Lung microvascular endothelial cell (primary cell): ENCODE measurements around the gene NFKB2. TPM values are rescaled to one million over a fixed set of nuclear protein-coding genes. Genes with fewer than 3 reads are reported as not detected.

Experiments
- DNase-seq, 2 donors: peaks; one replicate each; pipeline versions ENCODE4 v3.0.0 to v3.0.0-alpha.2; 2010; ENCODE audit warnings: low read depth in 2 of 2
- total RNA-seq: library from RNA; depleted of rRNA; stranded (reverse); fragments of >200 nt; gene quantifications from 2 replicates; pipeline ENCODE4 v1.2.1, GENCODE V29; 2014

The NFKB2 gene
- total RNA-seq, 1 donor from 2014 or later: 16.9 TPM

DNA sequence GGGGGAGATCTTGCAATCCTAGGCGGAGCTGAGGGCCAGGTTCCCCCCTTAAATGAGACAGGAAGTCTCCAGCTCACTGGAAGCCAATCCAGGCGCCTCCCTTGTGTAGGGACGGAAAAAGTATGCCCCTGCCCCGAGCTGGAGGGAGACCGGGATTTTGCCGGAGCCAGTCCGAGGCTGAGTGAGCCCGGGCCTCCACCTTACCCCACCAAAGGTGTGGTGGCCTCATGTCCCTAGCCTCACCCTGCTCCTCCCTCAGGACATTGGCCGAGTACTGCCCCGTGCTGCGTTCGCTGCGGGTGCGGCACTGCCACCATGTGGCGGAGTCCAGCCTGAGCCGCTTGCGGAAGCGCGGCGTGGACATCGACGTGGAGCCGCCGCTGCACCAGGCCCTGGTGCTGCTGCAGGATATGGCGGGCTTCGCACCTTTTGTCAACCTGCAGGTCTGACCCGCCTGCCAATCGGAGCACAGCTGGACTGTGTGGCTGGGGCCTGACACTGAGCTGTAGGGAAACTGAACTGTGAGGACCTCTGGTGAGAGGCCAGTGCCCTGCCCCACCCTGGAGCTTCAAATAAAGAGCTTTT, 27.1 kb downstream of the NFKB2 start:
- DNase-seq: peak; percentile 83 to 88

DNA sequence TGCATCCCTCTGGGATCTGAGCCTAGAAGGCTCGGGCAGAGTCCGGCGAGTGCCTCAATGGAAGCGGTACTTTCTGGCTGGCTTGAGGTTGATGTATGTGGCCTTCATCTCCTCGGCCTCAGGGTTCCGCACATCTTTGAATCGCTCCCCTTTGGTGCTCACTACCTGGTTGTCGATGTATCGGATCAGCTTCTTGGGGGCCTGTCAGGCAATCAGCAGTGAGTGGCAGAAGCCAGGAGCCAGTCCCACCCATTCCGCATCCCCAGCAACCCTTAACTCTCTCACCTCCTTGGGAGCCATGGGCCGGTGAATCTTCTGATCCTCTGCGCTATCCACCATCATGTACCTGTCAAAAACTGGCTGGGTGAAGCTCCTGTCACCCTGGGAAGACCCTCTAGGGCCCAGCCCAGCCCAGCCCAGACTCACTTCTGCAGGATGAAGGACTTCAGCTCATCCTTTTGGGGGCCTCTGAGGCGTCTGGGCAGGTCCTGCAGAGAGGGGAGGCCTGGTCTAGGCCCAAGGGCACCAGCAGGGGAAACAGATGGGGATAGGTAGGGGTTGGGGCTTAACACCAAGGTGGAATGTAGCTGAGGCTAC, 28.0 kb downstream of the NFKB2 start:
- DNase-seq: no peak

DNA sequence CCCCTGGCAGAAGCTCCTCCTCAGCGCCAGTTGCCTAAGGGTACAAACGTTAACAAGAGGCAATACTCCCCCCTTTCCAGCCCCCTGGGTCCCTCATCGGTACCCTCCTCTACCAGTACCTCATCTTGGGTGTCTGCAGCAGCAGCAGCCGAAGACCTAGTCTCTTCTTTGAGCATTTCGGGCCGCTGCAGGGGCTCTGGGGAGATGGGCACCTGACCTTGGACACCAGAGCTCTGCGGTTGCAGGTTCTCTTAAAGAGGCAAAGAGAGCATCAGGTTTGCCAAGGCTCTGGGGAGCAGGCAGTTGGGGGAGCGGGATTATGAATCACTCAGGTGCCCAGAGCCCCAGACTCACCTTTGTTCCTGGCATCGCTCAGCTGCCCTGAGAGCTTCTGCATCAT, 28.6 kb downstream of the NFKB2 start:
- no peak for DNase-seq

- DNase-seq: no peak
Observed at GRCh38 chr10:102424916-102425315, 29.4 kb downstream of the NFKB2 start.

DNA sequence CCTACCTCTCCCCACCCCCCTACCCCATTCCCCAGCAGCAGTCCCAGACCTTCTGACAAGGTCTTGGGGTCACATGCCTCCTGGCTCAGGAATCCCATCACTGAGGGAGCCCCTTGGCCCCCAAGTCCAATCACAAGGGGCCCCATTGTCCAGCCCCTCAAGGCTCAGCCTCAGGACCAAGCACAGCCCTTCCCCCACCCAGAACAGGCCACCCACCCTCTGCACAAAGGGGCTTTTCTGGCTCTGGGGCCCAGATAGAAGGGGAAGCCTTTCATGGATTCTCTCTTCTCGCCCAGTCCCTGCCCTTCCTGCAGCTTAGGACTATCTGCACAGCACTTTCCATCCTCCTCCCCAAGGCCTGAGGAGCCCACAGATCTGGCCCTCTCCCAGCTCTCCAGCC, 29.9 kb downstream of the NFKB2 start:
- no peak for DNase-seq

DNA sequence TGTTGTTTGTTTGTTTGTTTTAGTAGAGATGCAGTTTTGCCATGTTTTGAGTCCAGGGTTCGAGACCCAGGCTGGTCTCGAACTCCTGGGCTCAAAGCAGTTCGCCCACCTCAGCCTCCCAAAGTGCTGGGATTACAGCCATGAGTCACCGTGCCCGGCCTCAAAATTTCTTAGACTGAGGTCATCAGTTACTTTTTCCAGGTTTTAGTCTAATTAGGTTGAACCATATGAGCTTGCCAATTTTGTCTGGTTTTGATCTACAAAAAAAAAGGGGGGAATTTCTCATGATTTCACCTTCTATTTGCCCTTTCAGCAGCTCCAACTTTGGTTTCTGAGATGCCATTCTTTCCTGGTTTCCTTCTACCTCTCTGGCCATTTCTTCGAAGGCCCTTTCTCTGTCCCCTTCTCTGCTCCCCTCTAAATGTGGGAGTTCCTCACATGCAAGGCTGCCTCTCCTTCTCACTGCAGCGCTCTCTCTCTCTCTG, 31.3 kb downstream of the NFKB2 start:
- no peak for DNase-seq

- DNase-seq: no peak
Observed at GRCh38 chr10:102429468-102429867, 34.0 kb downstream of the NFKB2 start.

- no peak for DNase-seq
Observed at GRCh38 chr10:102431452-102432124, 36.1 kb downstream of the NFKB2 start.

DNA sequence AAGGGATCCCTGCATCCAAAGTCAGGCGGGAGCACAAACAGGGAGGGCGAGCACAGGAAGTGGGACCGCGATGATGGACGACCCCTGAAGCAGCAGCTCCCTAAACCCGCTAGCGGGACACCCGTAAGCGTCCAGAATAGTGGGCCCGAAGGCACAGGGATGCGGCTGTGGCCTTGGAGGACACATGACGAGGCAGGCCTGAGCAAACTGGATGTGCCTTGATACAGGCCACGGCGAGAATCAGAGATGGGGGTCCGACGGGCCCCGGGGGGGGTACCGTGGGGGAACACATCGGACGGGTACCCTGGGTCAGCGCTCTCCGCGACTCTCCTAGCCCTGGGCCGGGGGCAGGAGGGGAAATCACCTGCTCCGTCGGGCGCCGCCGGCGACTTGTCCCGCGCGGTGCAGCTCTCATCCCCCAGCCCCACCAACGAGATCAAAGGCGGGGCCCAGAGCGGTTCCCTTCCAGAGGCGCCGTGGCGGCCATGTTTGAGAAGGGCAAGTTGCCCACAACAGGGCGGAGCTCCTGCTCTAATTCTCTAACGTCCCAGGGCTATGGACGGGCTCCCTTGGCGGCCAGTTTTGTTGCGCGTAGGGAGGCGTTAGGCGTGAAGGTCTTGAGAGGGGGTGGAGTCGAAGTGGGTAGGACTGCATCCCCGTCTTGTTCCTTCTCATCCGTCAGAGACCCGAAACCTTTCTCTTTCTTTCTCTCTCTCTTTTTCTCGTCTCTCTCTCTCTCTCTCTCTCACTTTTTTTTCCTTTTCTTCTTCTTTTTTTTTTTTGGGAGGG, 36.9 kb downstream of the NFKB2 start, which contains the start of gene CUEDC2:
CUEDC2 (minus strand) TSS at position 413 of the 789 bp plus-strand sequence. CDS start 7,386 bp downstream, outside the sequence.
- DNase-seq: peak; percentile 94 to 95

- no peak for DNase-seq
Observed at GRCh38 chr10:102433619-102434046, 38.1 kb downstream of the NFKB2 start.

DNA sequence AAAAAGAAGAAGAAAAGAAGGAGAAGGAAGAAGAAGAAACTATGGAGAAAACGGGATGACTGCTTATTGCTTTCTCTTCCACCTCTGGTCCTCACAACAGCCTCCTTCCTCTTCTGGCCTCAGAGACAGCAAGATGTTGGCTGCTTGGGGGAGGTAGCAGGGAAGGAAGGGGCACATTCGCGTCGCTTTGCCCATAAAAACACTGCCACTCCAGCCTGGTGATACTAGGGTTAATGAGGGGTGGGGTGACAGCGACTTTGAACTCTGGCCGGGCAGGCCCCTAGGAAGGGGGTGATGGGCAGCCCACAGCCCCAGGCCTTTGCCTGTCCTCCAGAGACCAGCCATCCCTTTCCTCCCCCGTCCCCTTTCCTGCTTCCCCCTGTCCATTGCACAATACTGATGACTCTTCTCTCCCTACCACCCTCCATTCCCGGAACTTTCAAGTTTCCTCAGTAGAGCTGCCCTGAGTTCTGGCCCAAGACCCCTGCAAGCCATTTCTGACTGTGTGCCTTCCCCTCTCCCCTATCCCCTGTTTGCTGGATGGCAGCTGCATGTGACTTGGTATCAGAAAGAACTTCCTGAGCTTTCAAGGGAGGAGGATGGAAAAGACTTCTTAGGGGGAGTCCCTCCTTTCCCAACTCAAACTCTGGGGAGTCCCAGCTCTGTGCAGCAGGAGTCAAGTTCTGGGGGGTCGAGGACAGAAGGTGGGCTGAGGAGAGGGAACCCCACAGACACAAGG, 39.1 kb downstream of the NFKB2 start:
- no peak for DNase-seq

GRCh38 chr10:102435133-102435497, 39.6 kb downstream of the NFKB2 start:
- DNase-seq: no peak

- no peak for DNase-seq
Observed at GRCh38 chr10:102435529-102436233, 40.2 kb downstream of the NFKB2 start.

DNA sequence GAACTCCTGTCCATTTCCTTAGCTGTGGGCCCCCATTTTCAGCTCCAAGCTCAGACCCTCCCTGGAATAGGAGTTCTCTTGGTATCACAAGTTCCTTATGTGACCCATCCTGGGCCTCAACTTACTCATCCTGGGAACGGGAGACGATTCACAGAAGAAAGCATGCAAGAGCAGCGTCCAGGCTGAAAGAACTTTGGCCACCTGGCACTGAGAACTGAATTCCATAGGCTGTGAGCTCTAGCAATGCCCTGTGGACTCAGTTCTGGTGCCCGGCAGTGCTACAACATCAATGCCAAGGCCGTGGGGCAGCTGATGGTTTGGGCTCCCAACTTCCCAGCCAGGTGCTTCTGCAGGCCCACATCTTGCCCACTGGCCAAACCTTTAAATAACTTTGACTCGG, 40.8 kb downstream of the NFKB2 start:
- DNase-seq: no peak

- no peak for DNase-seq
Observed at GRCh38 chr10:102437515-102437914, 42.0 kb downstream of the NFKB2 start.

GRCh38 chr10:102438374-102438773, 42.9 kb downstream of the NFKB2 start:
- no peak for DNase-seq

GRCh38 chr10:102444851-102445250, 49.3 kb downstream of the NFKB2 start:
- DNase-seq: no peak

DNA sequence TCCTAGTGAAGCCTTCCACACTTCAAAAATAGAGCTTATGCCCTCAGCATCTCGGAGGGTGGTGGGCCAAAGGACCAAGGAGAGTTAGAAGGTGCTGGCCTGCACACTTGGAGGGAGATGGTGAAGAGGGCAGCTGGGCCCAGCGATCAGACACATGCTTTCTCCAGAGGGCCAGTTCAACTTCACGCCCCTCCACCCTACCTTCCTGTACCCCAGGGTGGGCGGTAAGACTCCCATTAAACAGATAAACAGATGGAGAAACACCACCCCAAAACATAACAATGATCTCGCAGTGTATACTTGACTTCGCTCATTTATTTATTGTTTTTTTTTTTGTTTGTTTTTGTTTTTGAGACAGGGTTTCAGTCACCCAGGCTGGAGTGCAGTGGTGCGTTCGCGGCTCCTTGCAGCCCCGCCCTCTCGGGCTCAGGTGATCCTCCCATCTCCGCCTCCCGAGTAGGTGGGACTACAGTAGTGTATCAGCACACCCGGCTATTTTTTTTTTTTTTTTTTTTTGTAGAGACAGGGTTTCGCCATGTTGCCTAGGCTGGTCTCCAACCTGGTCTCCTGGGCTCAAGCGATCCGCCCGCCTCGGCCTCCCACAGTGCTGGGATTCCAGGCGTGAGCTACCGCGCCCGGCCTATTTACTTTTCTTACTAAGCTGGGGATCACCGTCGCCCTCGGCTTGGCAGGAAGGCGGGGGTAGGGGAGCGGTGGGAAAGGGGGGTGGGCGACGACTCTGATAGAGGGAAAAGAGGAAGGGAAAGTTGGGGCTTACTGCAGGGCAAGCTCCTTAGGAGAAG, 54.0 kb downstream of the NFKB2 start:
- DNase-seq: peak; percentile 17 to 75

- no peak for DNase-seq
Observed at GRCh38 chr10:102450124-102450373, 54.5 kb downstream of the NFKB2 start.
